Measurements from ENCODE around the gene PARVB.

DNA sequence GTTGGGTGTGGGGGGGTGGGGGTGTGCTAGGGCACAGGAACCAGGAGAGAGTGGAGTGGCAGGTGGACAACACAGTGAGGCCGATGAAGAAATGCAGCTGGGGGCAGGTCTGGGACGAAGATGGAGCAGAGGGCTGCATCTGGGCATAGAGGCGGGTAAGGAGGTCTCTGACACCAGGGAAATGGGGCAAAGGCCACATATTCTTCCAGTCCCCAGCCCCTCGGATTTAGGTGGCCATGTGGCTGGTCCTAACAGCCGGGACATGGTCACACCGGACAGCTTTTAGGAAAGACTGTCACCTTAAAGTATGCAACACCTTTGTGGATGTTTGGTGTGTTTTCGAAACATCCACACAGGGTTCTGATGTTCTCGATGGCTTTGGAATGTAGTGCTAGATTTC is 151.6 kb downstream of the PARVB start:
- TF ChIP-seq SIX5 (IDR thresholded peaks at IDR 0.05; ENCODE audit: borderline replicate concordance in 1 of 2, insufficient read depth in 1 of 2, low read depth in 1 of 2, low read length in 2 of 2) (no peak), ZNF354B (CRISPR knock-in tag; IDR thresholded peaks at IDR 0.05) (no peak)
- TF ChIP-seq, protein P1, sequence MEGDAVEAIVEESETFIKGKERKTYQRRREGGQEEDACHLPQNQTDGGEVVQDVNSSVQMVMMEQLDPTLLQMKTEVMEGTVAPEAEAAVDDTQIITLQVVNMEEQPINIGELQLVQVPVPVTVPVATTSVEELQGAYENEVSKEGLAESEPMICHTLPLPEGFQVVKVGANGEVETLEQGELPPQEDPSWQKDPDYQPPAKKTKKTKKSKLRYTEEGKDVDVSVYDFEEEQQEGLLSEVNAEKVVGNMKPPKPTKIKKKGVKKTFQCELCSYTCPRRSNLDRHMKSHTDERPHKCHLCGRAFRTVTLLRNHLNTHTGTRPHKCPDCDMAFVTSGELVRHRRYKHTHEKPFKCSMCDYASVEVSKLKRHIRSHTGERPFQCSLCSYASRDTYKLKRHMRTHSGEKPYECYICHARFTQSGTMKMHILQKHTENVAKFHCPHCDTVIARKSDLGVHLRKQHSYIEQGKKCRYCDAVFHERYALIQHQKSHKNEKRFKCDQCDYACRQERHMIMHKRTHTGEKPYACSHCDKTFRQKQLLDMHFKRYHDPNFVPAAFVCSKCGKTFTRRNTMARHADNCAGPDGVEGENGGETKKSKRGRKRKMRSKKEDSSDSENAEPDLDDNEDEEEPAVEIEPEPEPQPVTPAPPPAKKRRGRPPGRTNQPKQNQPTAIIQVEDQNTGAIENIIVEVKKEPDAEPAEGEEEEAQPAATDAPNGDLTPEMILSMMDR (IDR thresholded peaks at IDR 0.05 in 2 of 3, conservative IDR thresholded peaks at IDR 0.05 in 1 of 3; ENCODE audit: insufficient read depth in 2 of 3, low read depth in 1 of 3, low read length in 3 of 3), result no peak
- TF ChIP-seq, protein P2, sequence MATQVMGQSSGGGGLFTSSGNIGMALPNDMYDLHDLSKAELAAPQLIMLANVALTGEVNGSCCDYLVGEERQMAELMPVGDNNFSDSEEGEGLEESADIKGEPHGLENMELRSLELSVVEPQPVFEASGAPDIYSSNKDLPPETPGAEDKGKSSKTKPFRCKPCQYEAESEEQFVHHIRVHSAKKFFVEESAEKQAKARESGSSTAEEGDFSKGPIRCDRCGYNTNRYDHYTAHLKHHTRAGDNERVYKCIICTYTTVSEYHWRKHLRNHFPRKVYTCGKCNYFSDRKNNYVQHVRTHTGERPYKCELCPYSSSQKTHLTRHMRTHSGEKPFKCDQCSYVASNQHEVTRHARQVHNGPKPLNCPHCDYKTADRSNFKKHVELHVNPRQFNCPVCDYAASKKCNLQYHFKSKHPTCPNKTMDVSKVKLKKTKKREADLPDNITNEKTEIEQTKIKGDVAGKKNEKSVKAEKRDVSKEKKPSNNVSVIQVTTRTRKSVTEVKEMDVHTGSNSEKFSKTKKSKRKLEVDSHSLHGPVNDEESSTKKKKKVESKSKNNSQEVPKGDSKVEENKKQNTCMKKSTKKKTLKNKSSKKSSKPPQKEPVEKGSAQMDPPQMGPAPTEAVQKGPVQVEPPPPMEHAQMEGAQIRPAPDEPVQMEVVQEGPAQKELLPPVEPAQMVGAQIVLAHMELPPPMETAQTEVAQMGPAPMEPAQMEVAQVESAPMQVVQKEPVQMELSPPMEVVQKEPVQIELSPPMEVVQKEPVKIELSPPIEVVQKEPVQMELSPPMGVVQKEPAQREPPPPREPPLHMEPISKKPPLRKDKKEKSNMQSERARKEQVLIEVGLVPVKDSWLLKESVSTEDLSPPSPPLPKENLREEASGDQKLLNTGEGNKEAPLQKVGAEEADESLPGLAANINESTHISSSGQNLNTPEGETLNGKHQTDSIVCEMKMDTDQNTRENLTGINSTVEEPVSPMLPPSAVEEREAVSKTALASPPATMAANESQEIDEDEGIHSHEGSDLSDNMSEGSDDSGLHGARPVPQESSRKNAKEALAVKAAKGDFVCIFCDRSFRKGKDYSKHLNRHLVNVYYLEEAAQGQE (IDR thresholded peaks at IDR 0.05; ENCODE audit: borderline replicate concordance), result no peak
- TF ChIP-seq, protein P2 (CRISPR knock-in tag; IDR thresholded peaks at IDR 0.05; ENCODE audit: low read depth), result no peak
- TF ChIP-seq, protein P3, sequence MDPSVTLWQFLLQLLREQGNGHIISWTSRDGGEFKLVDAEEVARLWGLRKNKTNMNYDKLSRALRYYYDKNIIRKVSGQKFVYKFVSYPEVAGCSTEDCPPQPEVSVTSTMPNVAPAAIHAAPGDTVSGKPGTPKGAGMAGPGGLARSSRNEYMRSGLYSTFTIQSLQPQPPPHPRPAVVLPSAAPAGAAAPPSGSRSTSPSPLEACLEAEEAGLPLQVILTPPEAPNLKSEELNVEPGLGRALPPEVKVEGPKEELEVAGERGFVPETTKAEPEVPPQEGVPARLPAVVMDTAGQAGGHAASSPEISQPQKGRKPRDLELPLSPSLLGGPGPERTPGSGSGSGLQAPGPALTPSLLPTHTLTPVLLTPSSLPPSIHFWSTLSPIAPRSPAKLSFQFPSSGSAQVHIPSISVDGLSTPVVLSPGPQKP (CRISPR knock-in tag; IDR thresholded peaks at IDR 0.05), result no peak
- TF ChIP-seq, protein P4, sequence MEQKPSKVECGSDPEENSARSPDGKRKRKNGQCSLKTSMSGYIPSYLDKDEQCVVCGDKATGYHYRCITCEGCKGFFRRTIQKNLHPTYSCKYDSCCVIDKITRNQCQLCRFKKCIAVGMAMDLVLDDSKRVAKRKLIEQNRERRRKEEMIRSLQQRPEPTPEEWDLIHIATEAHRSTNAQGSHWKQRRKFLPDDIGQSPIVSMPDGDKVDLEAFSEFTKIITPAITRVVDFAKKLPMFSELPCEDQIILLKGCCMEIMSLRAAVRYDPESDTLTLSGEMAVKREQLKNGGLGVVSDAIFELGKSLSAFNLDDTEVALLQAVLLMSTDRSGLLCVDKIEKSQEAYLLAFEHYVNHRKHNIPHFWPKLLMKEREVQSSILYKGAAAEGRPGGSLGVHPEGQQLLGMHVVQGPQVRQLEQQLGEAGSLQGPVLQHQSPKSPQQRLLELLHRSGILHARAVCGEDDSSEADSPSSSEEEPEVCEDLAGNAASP (IDR thresholded peaks at IDR 0.05), result no peak
